ENCODE data around the gene PRKCQ.

GRCh38 chr10:6537770-6538169 is 42.3 kb downstream of the PRKCQ start:
- no peak for TF ChIP-seq CTCF (IDR thresholded peaks at IDR 0.05; ENCODE audit: poor library complexity)
- TF ChIP-seq EZH2 (IDR thresholded peaks at IDR 0.05; ENCODE audit: borderline replicate concordance) = no peak
- no peak for TF ChIP-seq EZH2phosphoT487 (IDR thresholded peaks at IDR 0.05; ENCODE audit: low read depth, severe bottlenecking, unreplicated experiment)

Measured in hepatocyte (in vitro differentiated cells).